GM19023 (cell line): Measurements from ENCODE around the gene CKS2.
"Not testable (repeated sequence)": the region's sequence is repeated elsewhere in the genome, so short reads cannot be mapped to it uniquely, and the experiment has no call there.

Experiments
- ATAC-seq: cut with Tn5 transposase; IDR thresholded peaks from one replicate; pipeline ENCODE4 v1.9.1; 2021; ENCODE audit warnings: mild to moderate bottlenecking, moderate library complexity; ENCODE audit not compliant: unreplicated experiment

CKS2 gene

GRCh38 chr9:89310475-89311345 lies at the start of gene CKS2:
CKS2 (plus strand) TSS chr9:89311195; CDS start chr9:89311293, 98 bp downstream.
- peak; percentile 93 for ATAC-seq

- ATAC-seq: no peak
Measured at GRCh38 chr9:89273528-89274279, 37.3 kb upstream of the CKS2 start.

GRCh38 chr9:89274838-89275237 lies 36.2 kb upstream of the CKS2 start:
- no peak for ATAC-seq

GRCh38 chr9:89276040-89276439 lies 35.0 kb upstream of the CKS2 start:
- ATAC-seq: not testable (repeated sequence)

GRCh38 chr9:89277043-89277442 lies 34.0 kb upstream of the CKS2 start:
- no peak for ATAC-seq

GRCh38 chr9:89277454-89277853 lies 33.5 kb upstream of the CKS2 start:
- no peak for ATAC-seq

- no peak for ATAC-seq
Measured at GRCh38 chr9:89278551-89278950, 32.4 kb upstream of the CKS2 start.

- no peak for ATAC-seq
Measured at GRCh38 chr9:89278997-89279739, 31.8 kb upstream of the CKS2 start.

- ATAC-seq: no peak
Measured at GRCh38 chr9:89281106-89281505, 29.9 kb upstream of the CKS2 start.

GRCh38 chr9:89282248-89282968 lies 28.6 kb upstream of the CKS2 start:
- not testable (repeated sequence) for ATAC-seq

GRCh38 chr9:89284076-89284475 lies 26.9 kb upstream of the CKS2 start:
- ATAC-seq: no peak

GRCh38 chr9:89291741-89292140 lies 19.3 kb upstream of the CKS2 start:
- no peak for ATAC-seq

- ATAC-seq: no peak
Measured at GRCh38 chr9:89293014-89293413, 18.0 kb upstream of the CKS2 start.

GRCh38 chr9:89295400-89295799 lies 15.6 kb upstream of the CKS2 start:
- no peak for ATAC-seq

GRCh38 chr9:89301996-89302395 lies 9.0 kb upstream of the CKS2 start:
- not testable (repeated sequence) for ATAC-seq

- ATAC-seq: no peak
Measured at GRCh38 chr9:89304020-89304833, 6.8 kb upstream of the CKS2 start.

- no peak for ATAC-seq
Measured at GRCh38 chr9:89304834-89305188, 6.2 kb upstream of the CKS2 start.

GRCh38 chr9:89305868-89306267 lies 5.1 kb upstream of the CKS2 start:
- ATAC-seq: no peak

- no peak for ATAC-seq
Measured at GRCh38 chr9:89309166-89309565, 1.8 kb upstream of the CKS2 start.
